Activated T-helper 17 cell treated with anti-CD3 and anti-CD28 coated beads, Interleukin-2, amount 50 U/mL, for 72 hours (primary cell): Measurements from ENCODE around the gene DNAJB11. TPM values are rescaled to one million over a fixed set of nuclear protein-coding genes. Genes with fewer than 3 reads are reported as not detected.
"Not testable (repeated sequence)": the region's sequence is repeated elsewhere in the genome, so short reads cannot be mapped to it uniquely, and the experiment has no call there.

Experiments used
- ATAC-seq: fragments of 150-1000 bp; cut with Tn5 transposase; replicated peaks from 2 replicates; pipeline ENCODE4 v1.10.0; 2021; ENCODE audit warnings: mild to moderate bottlenecking, moderate library complexity
- H3K27ac Mint-ChIP-seq: one replicate; pipeline ENCODE4 v1.8.0; 2022; ENCODE audit warnings: mixed read lengths
- H3K27me3 Mint-ChIP-seq: one replicate; pipeline ENCODE4 v1.8.0; 2022; ENCODE audit warnings: mixed read lengths
- H3K36me3 Mint-ChIP-seq: one replicate; pipeline ENCODE4 v1.8.0; 2022; ENCODE audit warnings: low read depth, mild to moderate bottlenecking, mixed read lengths
- H3K4me1 Mint-ChIP-seq: one replicate; pipeline ENCODE4 v1.8.0; 2022; ENCODE audit warnings: mixed read lengths
- H3K4me3 Mint-ChIP-seq: one replicate; pipeline ENCODE4 v1.8.0; 2022; ENCODE audit warnings: mild to moderate bottlenecking, mixed read lengths
- H3K9me3 Mint-ChIP-seq: one replicate; pipeline ENCODE4 v1.8.0; 2022; ENCODE audit warnings: mixed read lengths
- total RNA-seq, 2 donors: library from RNA; stranded (reverse); gene quantifications; one replicate each; pipeline ENCODE4 v1.2.3, GENCODE V29; 2022

DNAJB11 gene
- total RNA-seq, 2 donors from 2014 or later, result 22.4 to 46.7 TPM

DNA sequence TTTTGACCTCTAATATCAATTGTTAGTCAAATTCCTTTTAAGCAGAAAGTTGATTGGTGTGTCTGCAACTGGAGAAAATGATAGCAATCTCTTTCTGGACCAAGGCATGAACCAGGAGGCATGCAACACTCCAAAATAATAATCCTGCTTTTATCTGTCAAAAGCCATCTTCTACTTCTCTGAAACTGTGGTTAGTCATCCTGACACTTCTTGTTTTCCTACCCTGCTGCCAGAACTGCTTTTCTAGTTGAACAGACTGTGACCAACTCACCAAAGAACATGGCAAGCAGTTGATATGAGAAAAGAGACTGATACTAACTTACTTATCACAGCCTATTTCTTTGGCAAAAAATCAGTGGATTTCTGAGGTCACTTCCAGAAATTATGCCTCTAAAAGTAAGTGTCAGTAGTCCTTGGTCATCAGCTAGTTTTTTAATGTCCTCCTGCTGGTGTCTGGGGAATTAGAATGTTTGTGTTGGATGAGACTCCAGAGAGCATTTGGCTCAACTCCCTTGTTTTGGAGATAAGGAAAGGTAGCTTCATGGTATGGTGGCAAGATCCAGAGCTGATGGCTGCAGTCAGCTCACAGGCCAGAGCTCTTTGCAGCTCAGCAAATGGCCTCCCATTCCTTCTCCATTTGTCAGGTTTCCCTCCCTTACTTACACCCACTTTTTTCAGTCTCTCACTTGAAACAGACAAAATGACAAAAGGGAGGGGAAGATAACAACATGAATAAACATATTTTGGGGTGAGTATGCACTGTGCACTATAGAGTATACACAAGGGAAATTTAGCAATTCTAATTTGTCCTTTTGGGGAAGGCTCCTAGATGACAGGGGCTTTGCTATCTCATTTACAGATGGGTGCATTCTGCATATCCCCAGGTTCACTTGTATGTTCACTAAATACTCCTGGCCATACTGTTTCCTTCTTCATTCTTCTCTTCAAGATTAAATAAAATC is 33.4 kb upstream of the DNAJB11 start:
- Mint-ChIP-seq H3K36me3 (peaks cover 8% of the 10 kb centered on the region), H3K27ac (peak overlapping the region; percentile 99), H3K27me3 (no peaks in the 10 kb centered on the region), H3K4me3 (peak overlapping the region; percentile 70), H3K4me1 (peaks cover 54% of the 10 kb centered on the region), H3K9me3 (no peaks in the 10 kb centered on the region)
- ATAC-seq, result peak; percentile 31

- peak; percentile 11 for ATAC-seq
- peak overlapping the region; percentile 9 for H3K4me3 Mint-ChIP-seq
- peaks cover 47% of the 10 kb centered on the region for H3K4me1 Mint-ChIP-seq
These were observed 31.7 kb upstream of the DNAJB11 start for GRCh38 chr3:186538779-186539178.

DNA sequence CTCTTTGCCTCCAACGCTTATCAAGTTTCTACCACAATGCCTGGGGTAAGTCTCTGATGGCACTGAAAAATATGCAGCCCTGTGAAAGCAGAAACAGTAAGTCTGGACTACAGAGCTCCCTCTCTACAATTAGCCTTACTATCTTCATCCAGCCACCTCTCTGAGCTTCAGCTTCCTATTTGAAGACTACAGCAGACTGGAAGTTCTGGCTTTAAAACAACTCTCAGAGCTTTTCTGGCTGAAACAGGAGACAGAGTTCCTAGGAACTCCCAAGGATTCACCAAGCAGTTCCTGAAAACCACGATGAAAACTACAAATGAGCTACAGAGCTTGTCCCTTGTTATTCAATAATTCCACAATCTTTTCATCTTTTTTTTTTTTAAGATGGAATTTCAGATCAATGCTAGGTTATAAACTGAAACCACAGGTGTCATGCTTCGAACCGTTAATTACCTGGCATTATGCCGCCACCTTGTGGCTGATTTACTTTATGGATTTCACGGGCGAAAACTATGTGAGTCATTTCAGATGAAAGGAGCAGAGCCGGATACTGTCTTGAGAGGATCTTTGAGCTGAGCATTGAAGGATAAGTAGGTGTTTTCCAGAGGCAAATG is 30.2 kb upstream of the DNAJB11 start:
- Mint-ChIP-seq H3K4me3 (peak overlapping the region; percentile 21), H3K27ac (peak overlapping the region; percentile 49), H3K9me3 (no peaks in the 10 kb centered on the region), H3K4me1 (peaks cover 32% of the 10 kb centered on the region), H3K27me3 (no peaks in the 10 kb centered on the region), H3K36me3 (peaks cover 22% of the 10 kb centered on the region)
- peak; percentile 56 for ATAC-seq

More at GRCh38 chr3:186538779-186539178, 31.7 kb upstream of the DNAJB11 start:
- no peaks in the 10 kb centered on the region for H3K9me3 Mint-ChIP-seq
- peaks cover 16% of the 10 kb centered on the region for H3K36me3 Mint-ChIP-seq
- no peaks in the 10 kb centered on the region for H3K27me3 Mint-ChIP-seq
- peak overlapping the region; percentile 99 for H3K27ac Mint-ChIP-seq

- Mint-ChIP-seq H3K36me3 (peaks cover 22% of the 10 kb centered on the region), H3K27me3 (no peaks in the 10 kb centered on the region), H3K9me3 (no peaks in the 10 kb centered on the region), H3K27ac (peak overlapping the region; percentile 49), H3K4me3 (peak overlapping the region; percentile 21), H3K4me1 (peaks cover 28% of the 10 kb centered on the region)
- peak; percentile 13 for ATAC-seq
These were observed 29.7 kb upstream of the DNAJB11 start for GRCh38 chr3:186540835-186541226.

DNA sequence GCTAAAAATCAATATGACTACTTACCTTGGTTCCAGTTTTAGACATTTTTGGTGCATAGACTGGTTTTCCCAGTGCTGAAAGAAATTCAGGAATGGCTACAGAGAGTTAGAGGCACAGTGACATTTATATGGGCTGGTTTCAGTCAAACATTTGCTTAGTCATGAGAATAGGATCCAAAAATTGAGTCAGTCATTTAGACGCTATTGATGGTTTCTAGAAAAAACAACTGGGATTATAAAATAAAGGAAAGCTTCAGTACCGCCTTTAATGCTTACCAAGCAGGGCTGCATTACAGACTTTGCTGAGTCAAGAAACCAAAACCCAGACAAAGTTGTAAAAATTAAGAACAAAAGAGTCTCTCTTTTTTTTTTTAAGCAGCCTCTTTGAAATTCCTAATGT is 26.2 kb upstream of the DNAJB11 start, which contains the start of gene CRYGS:
Gene CRYGS (minus strand): TSS at position 100 of the 400 bp plus-strand sequence. CDS start 54 bp downstream, at position 46.
- Mint-ChIP-seq H3K9me3 (no peaks in the 10 kb centered on the region), H3K4me1 (peaks cover 12% of the 10 kb centered on the region), H3K27ac (peak within 1 kb of the TSS; percentile 35), H3K4me3 (no peak within 1 kb of the TSS), H3K27me3 (no peaks in the 10 kb centered on the region), H3K36me3 (peaks cover 48% of the 10 kb centered on the region)
- ATAC-seq, result no peak

GRCh38 chr3:186549497-186549896 is 21.0 kb upstream of the DNAJB11 start:
- Mint-ChIP-seq H3K36me3 (peaks cover 82% of the 10 kb centered on the region), H3K27ac (no peak overlapping the region), H3K9me3 (no peaks in the 10 kb centered on the region), H3K27me3 (no peaks in the 10 kb centered on the region), H3K4me1 (no peaks in the 10 kb centered on the region), H3K4me3 (no peak overlapping the region)
- ATAC-seq, result no peak

GRCh38 chr3:186551387-186551786 is 19.1 kb upstream of the DNAJB11 start:
- Mint-ChIP-seq H3K4me1 (no peaks in the 10 kb centered on the region), H3K27me3 (no peaks in the 10 kb centered on the region), H3K36me3 (peaks cover 87% of the 10 kb centered on the region), H3K27ac (peak overlapping the region; percentile 50), H3K9me3 (no peaks in the 10 kb centered on the region), H3K4me3 (no peak overlapping the region)
- ATAC-seq, result no peak

- Mint-ChIP-seq H3K4me1 (no peaks in the 10 kb centered on the region), H3K27ac (peak overlapping the region; percentile 10), H3K27me3 (no peaks in the 10 kb centered on the region), H3K36me3 (peaks cover 89% of the 10 kb centered on the region), H3K4me3 (no peak overlapping the region), H3K9me3 (no peaks in the 10 kb centered on the region)
- ATAC-seq, result no peak
These were observed 18.0 kb upstream of the DNAJB11 start for GRCh38 chr3:186552408-186553031.

DNA sequence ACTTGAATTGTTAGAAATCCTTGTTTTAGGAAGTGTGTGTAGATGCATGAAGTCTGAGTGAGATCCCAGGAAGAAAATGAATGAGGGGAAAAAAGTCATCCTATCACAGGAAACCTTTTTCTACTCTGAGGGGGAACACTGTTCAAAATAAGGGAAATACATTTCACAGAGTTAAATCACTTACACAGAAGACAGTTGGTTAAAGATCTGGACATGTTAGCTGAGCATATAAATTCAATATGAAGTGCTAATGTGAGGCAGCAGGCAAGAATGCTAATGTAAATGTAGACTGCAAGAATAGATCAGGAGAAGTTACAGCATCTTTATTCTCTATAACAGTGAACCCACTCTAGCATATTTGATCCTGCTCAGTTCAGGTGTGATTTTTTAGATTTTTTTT is 5.9 kb upstream of the DNAJB11 start:
- no peaks in the 10 kb centered on the region for H3K27me3 Mint-ChIP-seq
- peak overlapping the region; percentile 17 for H3K4me3 Mint-ChIP-seq
- peaks cover 19% of the 10 kb centered on the region for H3K4me1 Mint-ChIP-seq
- no peak for ATAC-seq
- peak overlapping the region; percentile 66 for H3K27ac Mint-ChIP-seq
- H3K36me3 Mint-ChIP-seq, result peaks cover 44% of the 10 kb centered on the region
- no peaks in the 10 kb centered on the region for H3K9me3 Mint-ChIP-seq

GRCh38 chr3:186566772-186567071 is 3.8 kb upstream of the DNAJB11 start:
- H3K4me3 Mint-ChIP-seq, result peak overlapping the region; percentile 97
- H3K36me3 Mint-ChIP-seq, result peaks cover 44% of the 10 kb centered on the region
- no peaks in the 10 kb centered on the region for H3K9me3 Mint-ChIP-seq
- peaks cover 27% of the 10 kb centered on the region for H3K4me1 Mint-ChIP-seq
- H3K27ac Mint-ChIP-seq, result peak overlapping the region; percentile 86
- ATAC-seq, result no peak
- no peaks in the 10 kb centered on the region for H3K27me3 Mint-ChIP-seq

DNA sequence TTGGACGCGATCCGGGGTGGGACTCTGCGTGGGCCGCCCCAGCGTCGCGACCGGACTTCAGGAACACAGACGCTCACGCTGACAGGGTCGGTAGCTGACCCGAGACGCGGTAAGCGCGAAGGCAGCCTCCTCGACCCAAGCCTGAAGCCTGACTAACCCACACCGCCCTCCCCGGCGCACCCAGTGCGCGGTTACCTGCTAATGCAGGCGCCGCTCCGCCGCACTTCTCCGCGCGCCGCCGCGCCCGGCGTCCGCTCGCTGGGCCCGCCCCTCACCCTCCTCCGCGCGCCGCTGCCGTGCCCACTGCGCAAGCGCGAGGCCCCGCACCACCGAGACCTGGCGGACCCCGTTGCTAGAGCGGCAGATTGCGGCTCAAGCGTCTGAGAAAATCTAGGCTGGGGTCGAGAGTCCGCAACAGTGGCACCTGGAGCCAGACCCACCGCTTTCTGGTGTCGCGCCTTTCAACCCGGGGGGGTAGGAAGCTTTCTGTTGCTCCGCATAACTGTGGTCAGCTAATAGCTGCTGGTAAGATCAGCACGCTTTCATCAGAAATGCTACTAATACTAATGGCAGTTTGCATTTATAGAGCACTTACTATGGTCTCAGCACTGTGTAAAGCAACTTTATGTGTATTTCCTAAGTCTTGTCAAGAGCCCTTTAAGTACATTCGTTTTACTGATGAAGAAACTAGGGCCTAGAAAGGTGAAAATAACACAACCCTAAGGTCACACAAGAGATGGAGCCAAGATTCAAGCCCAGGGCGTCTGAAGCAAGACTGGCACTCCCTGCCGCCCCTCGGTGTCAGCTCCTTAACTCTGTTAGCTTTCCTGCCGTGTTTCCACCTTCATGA is 3.2 kb upstream of the DNAJB11 start, which contains the start of gene TBCCD1:
Gene TBCCD1 (minus strand): TSS at position 268 of the 850 bp plus-strand sequence. CDS start 3,010 bp downstream, outside the sequence.
- H3K4me3 Mint-ChIP-seq, result peak within 1 kb of the TSS; percentile 97
- peaks cover 26% of the 10 kb centered on the region for H3K4me1 Mint-ChIP-seq
- no peaks in the 10 kb centered on the region for H3K9me3 Mint-ChIP-seq
- H3K27ac Mint-ChIP-seq, result peak within 1 kb of the TSS; percentile 86
- no peaks in the 10 kb centered on the region for H3K27me3 Mint-ChIP-seq
- peak; percentile 60 for ATAC-seq
- peaks cover 44% of the 10 kb centered on the region for H3K36me3 Mint-ChIP-seq

- Mint-ChIP-seq H3K27ac (peak overlapping the region; percentile 97), H3K4me3 (peak overlapping the region; percentile 97), H3K36me3 (peaks cover 44% of the 10 kb centered on the region), H3K4me1 (peaks cover 26% of the 10 kb centered on the region)
- H3K9me3 Mint-ChIP-seq, H3K27me3 Mint-ChIP-seq, ATAC-seq: not testable (repeated sequence)
These were observed 1.2 kb upstream of the DNAJB11 start for GRCh38 chr3:186569361-186569760.

- Mint-ChIP-seq H3K4me1 (peaks cover 25% of the 10 kb centered on the region), H3K36me3 (peaks cover 48% of the 10 kb centered on the region)
- ATAC-seq, result no peak
These were observed 783 bp upstream of the DNAJB11 start for GRCh38 chr3:186569779-186570095.

More at GRCh38 chr3:186569779-186570095, 783 bp upstream of the DNAJB11 start:
- peak overlapping the region; percentile 97 for H3K4me3 Mint-ChIP-seq
- H3K9me3 Mint-ChIP-seq, result no peaks in the 10 kb centered on the region
- peak overlapping the region; percentile 97 for H3K27ac Mint-ChIP-seq
- H3K27me3 Mint-ChIP-seq, result no peaks in the 10 kb centered on the region
